Kidney (tissue), 14 donors: ENCODE data around the gene SLC24A4. TPM values are rescaled to one million over a fixed set of nuclear protein-coding genes. Genes with fewer than 3 reads are reported as not detected.

Experiments
- DNase-seq, 5 donors: peaks; one replicate each; pipeline ENCODE4 v3.0.0-alpha.2; 2013 to 2020
- FAIRE-seq: peaks from 2 replicates; lab custom pipeline; 2012; peaks lifted over from hg19 to GRCh38; lab: Jason Lieb, UNC
- H3K27ac ChIP-seq, 2 donors: one replicate each; pipeline ENCODE4 v1.7.0; 2013; ENCODE audit warnings: low read depth in 2 of 2, low read length in 2 of 2, inconsistent platforms in 1 of 2
- H3K27me3 ChIP-seq: one replicate; pipeline ENCODE4 v1.7.1; 2013; ENCODE audit warnings: low read length, inconsistent platforms; ENCODE audit not compliant: control insufficient read depth, insufficient read depth
- H3K36me3 ChIP-seq, 3 donors: one replicate each; pipeline versions ENCODE4 v1.7.0 to v1.7.1; 2013; ENCODE audit warnings: low read length in 3 of 3, control low read depth in 1 of 3, inconsistent platforms in 1 of 3; ENCODE audit not compliant: insufficient read depth in 3 of 3, control insufficient read depth in 2 of 3
- H3K4me1 ChIP-seq, 3 donors: one replicate each; pipeline versions ENCODE4 v1.7.0 to v1.7.1; 2013; ENCODE audit warnings: low read length in 3 of 3, inconsistent platforms in 1 of 3, low read depth in 1 of 3; ENCODE audit not compliant: control insufficient read depth in 2 of 3, insufficient read depth in 2 of 3
- H3K4me3 ChIP-seq, 3 donors: one replicate each; pipeline versions ENCODE4 v1.7.0 to v1.8.1; 2013; ENCODE audit warnings: low read length in 3 of 3, control low read depth in 1 of 3, inconsistent platforms in 1 of 3
- H3K9ac ChIP-seq, 3 donors: one replicate each; pipeline versions ENCODE4 v1.7.0 to v1.7.1; 2013; ENCODE audit warnings: low read length in 3 of 3, control low read depth in 1 of 3, inconsistent platforms in 1 of 3
- H3K9me3 ChIP-seq, 3 donors: one replicate each; pipeline versions ENCODE4 v1.7.0 to v1.7.1; 2013; ENCODE audit warnings: low read length in 3 of 3, control low read depth in 1 of 3, inconsistent platforms in 1 of 3; ENCODE audit not compliant: control insufficient read depth in 2 of 3, insufficient read depth in 1 of 3
- CTCF ChIP-seq: IDR thresholded peaks from 3 replicates; pipeline ENCODE4 v1.5.1; 2012; ENCODE audit warnings: mild to moderate bottlenecking, moderate library complexity, borderline replicate concordance; ENCODE audit not compliant: insufficient read depth; ENCODE audit errors: extremely low read depth
- intact Hi-C: fragments of 100-400 bp; cut with DNase I; formaldehyde crosslinking; loops from one replicate; pipeline ENCODE4 v1.11.1; 2022
- polyA plus RNA-seq: library from polyadenylated mRNA; stranded (reverse); fragments of 350-450 nt; fragmentation: Illumina TruSeq; extraction: RNeasy Lipid Tissue Mini Kit (QIAGEN cat#74804); gene quantifications from one replicate; pipeline ENCODE4 v1.2.3, GENCODE V29; 2014; ENCODE audit warnings: low read depth, low replicate concordance; ENCODE audit not compliant: insufficient read depth
- total RNA-seq: library from RNA; stranded (reverse); fragmentation: NEBNext Ultra II Directional; extraction: Animal tissue kit (Norgen Biotek cat#: 25700); gene quantifications from one replicate; pipeline ENCODE4 v1.2.1, GENCODE V29; 2021
- donor health status: control.
- donor health status: control.
- donor health status: control.
- donor health status: control.
- donor health status: control.
- donor health status: DM: yes; HTN: yes; CAD: no.
- donor health status: Normal renal cell carcinoma (clear cell type).

SLC24A4 gene
- total and polyA plus RNA-seq, 2 donors from 2014 or later = 0.32 to 0.85 TPM

GRCh38 chr14:92282669-92283068, 40.3 kb upstream of the SLC24A4 start:
- no peak overlapping the region for H3K9ac ChIP-seq
- intact Hi-C loops = no loop called here
- H3K9me3 ChIP-seq = no peaks in the 10 kb centered on the region
- TF ChIP-seq CTCF = no peak
- H3K27ac ChIP-seq = no peak overlapping the region
- H3K36me3 ChIP-seq = no peaks in the 10 kb centered on the region
- FAIRE-seq (no peak), DNase-seq (no peak)
- no peak overlapping the region for H3K4me3 ChIP-seq
- H3K27me3 ChIP-seq = no peaks in the 10 kb centered on the region
- no peaks in the 10 kb centered on the region for H3K4me1 ChIP-seq

- Histone ChIP-seq H3K4me3 (no peak overlapping the region), H3K9me3 (no peaks in the 10 kb centered on the region), H3K36me3 (no peaks in the 10 kb centered on the region), H3K9ac (no peak overlapping the region), H3K27me3 (no peaks in the 10 kb centered on the region), H3K27ac (no peak overlapping the region), H3K4me1 (no peaks in the 10 kb centered on the region)
- intact Hi-C loops = no loop called here
- DNase-seq (no peak), FAIRE-seq (no peak)
- TF ChIP-seq CTCF = no peak
Measured at GRCh38 chr14:92285311-92285710, 37.7 kb upstream of the SLC24A4 start.

- FAIRE-seq (no peak), DNase-seq (no peak)
- Histone ChIP-seq H3K4me1 (no peaks in the 10 kb centered on the region), H3K9me3 (no peaks in the 10 kb centered on the region), H3K36me3 (no peaks in the 10 kb centered on the region), H3K4me3 (no peak overlapping the region), H3K9ac (no peak overlapping the region), H3K27me3 (no peaks in the 10 kb centered on the region), H3K27ac (no peak overlapping the region)
- intact Hi-C loops = no loop called here
- no peak for TF ChIP-seq CTCF
Measured at GRCh38 chr14:92287987-92288386, 35.0 kb upstream of the SLC24A4 start.
